Measurements from ENCODE around the gene ZGLP1.
"Not testable (repeated sequence)": the region's sequence is repeated elsewhere in the genome, so short reads cannot be mapped to it uniquely, and the experiment has no call there.

DNA sequence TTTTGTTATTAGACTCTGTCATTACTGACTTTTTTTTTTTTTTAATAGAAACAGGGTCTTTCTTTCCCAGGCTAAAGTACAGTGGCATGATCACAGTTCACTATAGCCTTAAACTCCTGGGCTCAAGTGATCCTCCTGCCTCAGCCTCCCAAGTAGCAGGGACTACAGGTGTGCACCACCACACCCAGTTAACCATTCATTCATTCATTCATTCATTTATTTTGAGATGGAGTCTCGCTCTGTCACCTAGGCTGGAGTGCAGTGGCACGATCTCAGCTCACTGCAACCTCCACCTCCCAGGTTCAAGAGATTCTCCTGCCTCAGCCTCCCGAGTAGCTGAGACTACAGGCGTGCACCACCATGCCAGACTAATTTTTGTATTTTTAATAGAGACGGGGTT is 27.6 kb downstream of the ZGLP1 start:
- TF ChIP-seq, protein P1, sequence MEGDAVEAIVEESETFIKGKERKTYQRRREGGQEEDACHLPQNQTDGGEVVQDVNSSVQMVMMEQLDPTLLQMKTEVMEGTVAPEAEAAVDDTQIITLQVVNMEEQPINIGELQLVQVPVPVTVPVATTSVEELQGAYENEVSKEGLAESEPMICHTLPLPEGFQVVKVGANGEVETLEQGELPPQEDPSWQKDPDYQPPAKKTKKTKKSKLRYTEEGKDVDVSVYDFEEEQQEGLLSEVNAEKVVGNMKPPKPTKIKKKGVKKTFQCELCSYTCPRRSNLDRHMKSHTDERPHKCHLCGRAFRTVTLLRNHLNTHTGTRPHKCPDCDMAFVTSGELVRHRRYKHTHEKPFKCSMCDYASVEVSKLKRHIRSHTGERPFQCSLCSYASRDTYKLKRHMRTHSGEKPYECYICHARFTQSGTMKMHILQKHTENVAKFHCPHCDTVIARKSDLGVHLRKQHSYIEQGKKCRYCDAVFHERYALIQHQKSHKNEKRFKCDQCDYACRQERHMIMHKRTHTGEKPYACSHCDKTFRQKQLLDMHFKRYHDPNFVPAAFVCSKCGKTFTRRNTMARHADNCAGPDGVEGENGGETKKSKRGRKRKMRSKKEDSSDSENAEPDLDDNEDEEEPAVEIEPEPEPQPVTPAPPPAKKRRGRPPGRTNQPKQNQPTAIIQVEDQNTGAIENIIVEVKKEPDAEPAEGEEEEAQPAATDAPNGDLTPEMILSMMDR (conservative IDR thresholded peaks at IDR 0.05; ENCODE audit: low read depth, low read length) = not testable (repeated sequence)
- not testable (repeated sequence) for TF ChIP-seq EZH2phosphoT487 (IDR thresholded peaks at IDR 0.05; ENCODE audit: borderline replicate concordance, low read length)

Measured in PC-3 (cell line).